SK-N-SH treated with all-trans-retinoic acid at 6 μM for 48 hours (cell line): Measurements from ENCODE around the gene SPEN.

Experiments used
- BACH2 ChIP-seq: fragments of 250-450 bp; sonication (Bioruptor Pico); IDR thresholded peaks from 2 replicates; pipeline ENCODE4 v1.9.0; 2021; ENCODE audit warnings: mild to moderate bottlenecking, borderline replicate concordance
- GLIS3 ChIP-seq: fragments of 250-450 bp; sonication (Bioruptor Pico); IDR thresholded peaks from 2 replicates; pipeline ENCODE4 v1.5.0; 2020; ENCODE audit warnings: mild to moderate bottlenecking, moderate library complexity
- OSR1 ChIP-seq: fragments of 250-450 bp; sonication (Bioruptor Pico); IDR thresholded peaks from 2 replicates; pipeline ENCODE4 v1.8.0; 2022; ENCODE audit warnings: moderate library complexity, mild to moderate bottlenecking, inconsistent platforms
- PPARA ChIP-seq: fragments of 250-450 bp; sonication (Bioruptor Pico); IDR thresholded peaks from 2 replicates; pipeline ENCODE4 v1.5.0; 2020; ENCODE audit warnings: mild to moderate bottlenecking, borderline replicate concordance
- RARB ChIP-seq: fragments of 250-450 bp; sonication (Bioruptor Pico); IDR thresholded peaks from 2 replicates; pipeline ENCODE4 v1.8.0; 2021; ENCODE audit warnings: mild to moderate bottlenecking, moderate library complexity
- TCF4 ChIP-seq: fragments of 250-450 bp; sonication (Bioruptor Pico); IDR thresholded peaks from 2 replicates; pipeline ENCODE4 v1.8.0; 2021; ENCODE audit warnings: mild to moderate bottlenecking, moderate library complexity, borderline replicate concordance
- ZFP3 ChIP-seq: fragments of 250-450 bp; sonication (Bioruptor Pico); IDR thresholded peaks from 2 replicates; pipeline ENCODE4 v1.5.0; 2020; ENCODE audit warnings: mild to moderate bottlenecking, moderate library complexity
- ZFP30 ChIP-seq: fragments of 450-650 bp; formaldehyde crosslinking; IDR thresholded peaks from 2 replicates; pipeline ENCODE4 v1.5.0; 2022; ENCODE audit warnings: mild to moderate bottlenecking, moderate library complexity
- ZNF565 ChIP-seq: fragments of 450-650 bp; formaldehyde crosslinking; conservative IDR thresholded peaks from 2 replicates; pipeline ENCODE4 v1.5.0; 2020; ENCODE audit warnings: low read depth, mild to moderate bottlenecking, moderate library complexity
- TF ChIP-seq, protein P1 (sequence below): fragments of 250-450 bp; sonication (Bioruptor Pico); IDR thresholded peaks from 2 replicates; pipeline ENCODE4 v1.5.1; 2021; ENCODE audit warnings: mild to moderate bottlenecking, moderate library complexity
- TF ChIP-seq, protein P2 (sequence below): fragments of 250-450 bp; sonication (Bioruptor Pico); IDR thresholded peaks from 2 replicates; pipeline ENCODE4 v1.8.0; 2020; ENCODE audit warnings: mild to moderate bottlenecking, moderate library complexity, borderline replicate concordance

DNA sequence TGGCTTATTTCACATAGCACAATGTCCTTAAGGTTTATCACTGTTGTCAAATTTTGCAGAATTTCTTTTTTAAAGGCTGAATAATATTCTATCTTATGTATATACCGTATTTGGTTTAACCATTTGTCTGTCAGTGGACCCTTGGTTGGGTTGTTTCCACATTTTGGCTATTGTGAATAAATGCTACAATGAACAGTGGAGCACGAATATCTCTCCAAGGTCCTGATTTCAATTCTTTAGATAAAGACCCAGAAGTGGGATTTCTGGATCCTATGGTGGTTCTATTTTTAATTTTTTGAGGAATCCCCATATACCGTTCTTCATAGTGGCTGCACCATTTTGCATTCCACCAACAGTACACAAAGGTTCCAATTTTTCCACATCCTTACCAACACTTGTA is 134.2 kb downstream of the SPEN start:
- TF ChIP-seq PPARA (CRISPR knock-in tag) = no peak
- no peak for TF ChIP-seq TCF4 (CRISPR knock-in tag)
- TF ChIP-seq, protein P1, sequence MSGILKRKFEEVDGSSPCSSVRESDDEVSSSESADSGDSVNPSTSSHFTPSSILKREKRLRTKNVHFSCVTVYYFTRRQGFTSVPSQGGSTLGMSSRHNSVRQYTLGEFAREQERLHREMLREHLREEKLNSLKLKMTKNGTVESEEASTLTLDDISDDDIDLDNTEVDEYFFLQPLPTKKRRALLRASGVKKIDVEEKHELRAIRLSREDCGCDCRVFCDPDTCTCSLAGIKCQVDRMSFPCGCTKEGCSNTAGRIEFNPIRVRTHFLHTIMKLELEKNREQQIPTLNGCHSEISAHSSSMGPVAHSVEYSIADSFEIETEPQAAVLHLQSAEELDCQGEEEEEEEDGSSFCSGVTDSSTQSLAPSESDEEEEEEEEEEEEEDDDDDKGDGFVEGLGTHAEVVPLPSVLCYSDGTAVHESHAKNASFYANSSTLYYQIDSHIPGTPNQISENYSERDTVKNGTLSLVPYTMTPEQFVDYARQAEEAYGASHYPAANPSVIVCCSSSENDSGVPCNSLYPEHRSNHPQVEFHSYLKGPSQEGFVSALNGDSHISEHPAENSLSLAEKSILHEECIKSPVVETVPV (CRISPR knock-in tag) = no peak
- TF ChIP-seq ZNF565 (CRISPR knock-in tag) = no peak
- no peak for TF ChIP-seq RARB (CRISPR knock-in tag)
- no peak for TF ChIP-seq OSR1 (CRISPR knock-in tag)
- TF ChIP-seq, protein P2, sequence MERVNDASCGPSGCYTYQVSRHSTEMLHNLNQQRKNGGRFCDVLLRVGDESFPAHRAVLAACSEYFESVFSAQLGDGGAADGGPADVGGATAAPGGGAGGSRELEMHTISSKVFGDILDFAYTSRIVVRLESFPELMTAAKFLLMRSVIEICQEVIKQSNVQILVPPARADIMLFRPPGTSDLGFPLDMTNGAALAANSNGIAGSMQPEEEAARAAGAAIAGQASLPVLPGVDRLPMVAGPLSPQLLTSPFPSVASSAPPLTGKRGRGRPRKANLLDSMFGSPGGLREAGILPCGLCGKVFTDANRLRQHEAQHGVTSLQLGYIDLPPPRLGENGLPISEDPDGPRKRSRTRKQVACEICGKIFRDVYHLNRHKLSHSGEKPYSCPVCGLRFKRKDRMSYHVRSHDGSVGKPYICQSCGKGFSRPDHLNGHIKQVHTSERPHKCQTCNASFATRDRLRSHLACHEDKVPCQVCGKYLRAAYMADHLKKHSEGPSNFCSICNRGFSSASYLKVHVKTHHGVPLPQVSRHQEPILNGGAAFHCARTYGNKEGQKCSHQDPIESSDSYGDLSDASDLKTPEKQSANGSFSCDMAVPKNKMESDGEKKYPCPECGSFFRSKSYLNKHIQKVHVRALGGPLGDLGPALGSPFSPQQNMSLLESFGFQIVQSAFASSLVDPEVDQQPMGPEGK (CRISPR knock-in tag) = no peak
- no peak for TF ChIP-seq ZFP3
- no peak for TF ChIP-seq BACH2 (CRISPR knock-in tag)
- TF ChIP-seq ZFP30 = no peak
- no peak for TF ChIP-seq GLIS3 (CRISPR knock-in tag)
